Neuronal stem cell (in vitro differentiated cells): ENCODE measurements around the gene PCSK5.

ENCODE experiments used
- DNase-seq: peaks from one replicate; pipeline ENCODE4 v3.0.0-alpha.2; 2013; ENCODE audit warnings: low spot score
- H2AFZ ChIP-seq: one replicate; pipeline ENCODE4 v1.6.1; 2013; ENCODE audit warnings: mild to moderate bottlenecking, low read length, inconsistent platforms
- H2AK5ac ChIP-seq: 2 replicates; pipeline ENCODE4 v1.6.1; 2013; ENCODE audit warnings: low read depth, mild to moderate bottlenecking, inconsistent platforms, low read length, moderate library complexity, mixed read lengths
- H2BK120ac ChIP-seq: 2 replicates; pipeline ENCODE4 v1.6.1; 2013; ENCODE audit warnings: low read depth, mild to moderate bottlenecking, inconsistent platforms, low read length, moderate library complexity, mixed read lengths
- H2BK12ac ChIP-seq: one replicate; pipeline ENCODE4 v1.6.1; 2013; ENCODE audit warnings: low read length, inconsistent platforms
- H2BK15ac ChIP-seq: 2 replicates; pipeline ENCODE4 v1.6.1; 2013; ENCODE audit warnings: mild to moderate bottlenecking, low read length, inconsistent platforms, mixed read lengths
- H2BK5ac ChIP-seq: one replicate; pipeline ENCODE4 v1.6.1; 2013; ENCODE audit warnings: inconsistent platforms, mild to moderate bottlenecking, low read length, moderate library complexity
- H3K14ac ChIP-seq: one replicate; pipeline ENCODE4 v1.6.1; 2013; ENCODE audit warnings: low read length, inconsistent platforms
- H3K18ac ChIP-seq: 2 replicates; pipeline ENCODE4 v1.6.1; 2013; ENCODE audit warnings: low read length, inconsistent platforms
- H3K23ac ChIP-seq: 2 replicates; pipeline ENCODE4 v1.6.1; 2013; ENCODE audit warnings: low read depth, mild to moderate bottlenecking, mixed read lengths, low read length, inconsistent platforms; ENCODE audit not compliant: poor library complexity
- H3K27ac ChIP-seq: replicated peaks from 3 replicates; pipeline ENCODE4 v1.5.1; 2013; ENCODE audit warnings: low read length, inconsistent platforms
- H3K27me3 ChIP-seq, 3 experiments: 2 replicates each; pipeline ENCODE4 v1.6.1; 2013; ENCODE audit warnings: low read length in 3 of 3, mild to moderate bottlenecking in 2 of 3, inconsistent platforms in 1 of 3, low read depth in 1 of 3, mixed read lengths in 1 of 3, moderate library complexity in 1 of 3; ENCODE audit not compliant: control insufficient read depth in 3 of 3, insufficient read depth in 3 of 3
- H3K36me3 ChIP-seq, 2 donors: replicated peaks in 1 of 2; 2 replicates each; pipeline ENCODE4 v1.6.1; 2013; ENCODE audit warnings: low read length in 2 of 2; ENCODE audit not compliant: control insufficient read depth in 2 of 2, insufficient read depth in 2 of 2
- H3K4ac ChIP-seq: 2 replicates; pipeline ENCODE4 v1.6.1; 2013; ENCODE audit warnings: inconsistent platforms, mild to moderate bottlenecking, low read length, moderate library complexity
- H3K4me1 ChIP-seq, 2 donors: 1 replicate in 1 of 2; 2 replicates in 1 of 2; pipeline ENCODE4 v1.6.1; 2013; ENCODE audit warnings: low read length in 2 of 2, low read depth in 1 of 2; ENCODE audit not compliant: control insufficient read depth in 2 of 2, insufficient read depth in 1 of 2
- H3K4me2 ChIP-seq: one replicate; pipeline ENCODE4 v1.6.1; 2013; ENCODE audit warnings: mild to moderate bottlenecking, low read length, inconsistent platforms; ENCODE audit not compliant: insufficient read depth, poor library complexity, severe bottlenecking
- H3K4me3 ChIP-seq, 2 donors: 2 replicates each; pipeline ENCODE4 v1.5.1; 2013; ENCODE audit warnings: low read length in 2 of 2, mild to moderate bottlenecking in 2 of 2, inconsistent platforms in 1 of 2, moderate library complexity in 1 of 2
- H3K79me1 ChIP-seq: one replicate; pipeline ENCODE4 v1.6.1; 2013; ENCODE audit warnings: low read depth, mild to moderate bottlenecking, inconsistent platforms, low read length, moderate library complexity
- H3K9ac ChIP-seq: one replicate; pipeline ENCODE4 v1.6.1; 2013; ENCODE audit warnings: mild to moderate bottlenecking, low read depth, low read length, inconsistent platforms; ENCODE audit not compliant: poor library complexity
- H3K9me3 ChIP-seq, 2 donors: replicated peaks in 1 of 2; 2 replicates each; pipeline versions ENCODE3 to v1.6.1; 2013; ENCODE audit warnings: low read length in 2 of 2, mild to moderate bottlenecking in 2 of 2, inconsistent platforms in 1 of 2, low read depth in 1 of 2, mixed read lengths in 1 of 2, moderate library complexity in 1 of 2; ENCODE audit not compliant: control insufficient read depth in 2 of 2, insufficient read depth in 1 of 2
- H4K8ac ChIP-seq: one replicate; pipeline ENCODE4 v1.6.1; 2013; ENCODE audit warnings: low read depth, mild to moderate bottlenecking, inconsistent platforms, low read length, moderate library complexity
- H4K91ac ChIP-seq: one replicate; pipeline ENCODE4 v1.6.1; 2013; ENCODE audit warnings: low read length, low read depth, mild to moderate bottlenecking, inconsistent platforms; ENCODE audit not compliant: poor library complexity
- WGBS, 2 donors: extraction: QIAGEN DNeasy Blood & Tissue Kit; methylation state at CpG; one replicate each; pipeline ENCODE4 v1.1.7; 2013; ENCODE audit warnings: missing lambda C conversion rate in 2 of 2, mixed read lengths in 1 of 2; ENCODE audit not compliant: insufficient read length in 2 of 2, insufficient replicate concordance in 1 of 2; ENCODE audit errors: extremely low coverage in 2 of 2; 5-methylcytosine and 5-hydroxymethylcytosine counted together

The PCSK5 gene

GRCh38 chr9:76373173-76373783 is 482.8 kb downstream of the PCSK5 start:
- no peak overlapping the region for H2AK5ac ChIP-seq
- H3K27me3 ChIP-seq, result no peaks in the 10 kb centered on the region
- H3K9me3 ChIP-seq, result no peaks in the 10 kb centered on the region
- no peak overlapping the region for H2BK120ac ChIP-seq
- H3K14ac ChIP-seq, result no peak overlapping the region
- no peak overlapping the region for H4K91ac ChIP-seq
- H3K4me3 ChIP-seq, result no peak overlapping the region
- peak overlapping the region; percentile 24 for H2AFZ ChIP-seq
- no peak overlapping the region for H3K4ac ChIP-seq
- H3K4me1 ChIP-seq, result peaks cover 6 to 11% of the 10 kb centered on the region in 2 donors
- H2BK5ac ChIP-seq, result no peak overlapping the region
- H2BK12ac ChIP-seq, result no peak overlapping the region
- no peak overlapping the region for H3K27ac ChIP-seq
- H2BK15ac ChIP-seq, result no peak overlapping the region
- no peaks in the 10 kb centered on the region for H3K36me3 ChIP-seq
- no peak overlapping the region for H3K23ac ChIP-seq
- WGBS, 2 donors, result no CpG with 5 or more reads among the region's 4 CpGs
- no peak overlapping the region for H4K8ac ChIP-seq
- H3K9ac ChIP-seq, result no peak overlapping the region
- no peak for DNase-seq
- H3K18ac ChIP-seq, result no peak overlapping the region
- H3K4me2 ChIP-seq, result no peak overlapping the region
- no peaks in the 10 kb centered on the region for H3K79me1 ChIP-seq

- Histone ChIP-seq H3K4me2 (no peak overlapping the region), H3K4me1 (peaks cover 6 to 11% of the 10 kb centered on the region in 2 donors), H3K14ac (no peak overlapping the region), H3K4me3 (no peak overlapping the region), H2BK12ac (no peak overlapping the region), H3K79me1 (no peaks in the 10 kb centered on the region), H3K27me3 (no peaks in the 10 kb centered on the region), H4K91ac (no peak overlapping the region), H3K36me3 (no peaks in the 10 kb centered on the region), H2AK5ac (no peak overlapping the region), H4K8ac (no peak overlapping the region), H3K9ac (no peak overlapping the region), H2BK120ac (no peak overlapping the region), H2AFZ (no peak overlapping the region), H3K4ac (no peak overlapping the region), H3K23ac (no peak overlapping the region), H2BK15ac (no peak overlapping the region), H3K9me3 (no peaks in the 10 kb centered on the region), H3K27ac (no peak overlapping the region), H3K18ac (no peak overlapping the region), H2BK5ac (no peak overlapping the region)
- whole genome bisulfite sequencing, 2 donors, result no CpG with 5 or more reads among the region's 6 CpGs
- DNase-seq, result no peak
These were observed 483.5 kb downstream of the PCSK5 start for GRCh38 chr9:76373784-76374474.

- no peak overlapping the region for H2BK120ac ChIP-seq
- H2BK5ac ChIP-seq, result no peak overlapping the region
- no peak overlapping the region for H3K4me3 ChIP-seq
- no CpG with 5 or more reads among the region's 10 CpGs for WGBS, 2 donors
- no peak overlapping the region for H2BK12ac ChIP-seq
- no peak overlapping the region for H3K4me2 ChIP-seq
- H3K18ac ChIP-seq, result no peak overlapping the region
- H2AK5ac ChIP-seq, result no peak overlapping the region
- no peak overlapping the region for H3K4ac ChIP-seq
- no peaks in the 10 kb centered on the region for H3K9me3 ChIP-seq
- H3K27ac ChIP-seq, result no peak overlapping the region
- no peak overlapping the region for H4K91ac ChIP-seq
- H3K36me3 ChIP-seq, result no peaks in the 10 kb centered on the region
- H3K14ac ChIP-seq, result no peak overlapping the region
- no peaks in the 10 kb centered on the region for H3K79me1 ChIP-seq
- no peak overlapping the region for H3K9ac ChIP-seq
- no peak overlapping the region for H2BK15ac ChIP-seq
- no peak overlapping the region for H4K8ac ChIP-seq
- H3K27me3 ChIP-seq, result no peaks in the 10 kb centered on the region
- DNase-seq, result no peak
- H2AFZ ChIP-seq, result peak overlapping the region; percentile 69
- H3K4me1 ChIP-seq, result peaks cover 6 to 7% of the 10 kb centered on the region in 2 donors
- no peak overlapping the region for H3K23ac ChIP-seq
These were observed 484.5 kb downstream of the PCSK5 start for GRCh38 chr9:76374783-76375559.

- Histone ChIP-seq H3K9me3 (no peaks in the 10 kb centered on the region), H2BK120ac (no peak overlapping the region), H3K36me3 (no peaks in the 10 kb centered on the region), H2BK15ac (no peak overlapping the region), H3K27me3 (no peaks in the 10 kb centered on the region), H2AFZ (no peak overlapping the region), H3K4me1 (peaks cover 6% of the 10 kb centered on the region in 2 donors), H2BK5ac (no peak overlapping the region), H4K8ac (no peak overlapping the region), H3K4ac (no peak overlapping the region), H3K9ac (no peak overlapping the region), H3K79me1 (no peaks in the 10 kb centered on the region), H3K4me2 (no peak overlapping the region), H2AK5ac (no peak overlapping the region), H3K18ac (no peak overlapping the region), H3K27ac (no peak overlapping the region), H4K91ac (no peak overlapping the region), H3K4me3 (no peak overlapping the region), H3K23ac (no peak overlapping the region), H2BK12ac (no peak overlapping the region), H3K14ac (no peak overlapping the region)
- no peak for DNase-seq
These were observed 487.3 kb downstream of the PCSK5 start for GRCh38 chr9:76377791-76378190.
